Measurements from ENCODE around the gene NUMB.

- TF ChIP-seq CTCF (IDR thresholded peaks at IDR 0.05) (no peak), ETV6 (CRISPR knock-in tag; IDR thresholded peaks at IDR 0.05) (no peak), ATF2 (CRISPR knock-in tag; IDR thresholded peaks at IDR 0.05; ENCODE audit: borderline replicate concordance, low read depth) (no peak), USF2 (CRISPR knock-in tag; IDR thresholded peaks at IDR 0.05) (no peak), HMGXB4 (CRISPR knock-in tag; IDR thresholded peaks at IDR 0.05) (no peak), PRDM15 (CRISPR knock-in tag; IDR thresholded peaks at IDR 0.05) (no peak), SMAD4 (CRISPR knock-in tag; IDR thresholded peaks at IDR 0.05) (no peak), AR (CRISPR knock-in tag; IDR thresholded peaks at IDR 0.05) (no peak), SMAD3 (CRISPR knock-in tag; IDR thresholded peaks at IDR 0.05; ENCODE audit: borderline replicate concordance) (no peak), FOXP1 (CRISPR knock-in tag; IDR thresholded peaks at IDR 0.05; ENCODE audit: borderline replicate concordance) (no peak), USF1 (CRISPR knock-in tag; IDR thresholded peaks at IDR 0.05) (no peak), TEAD1 (CRISPR knock-in tag; IDR thresholded peaks at IDR 0.05) (no peak), SOX15 (CRISPR knock-in tag; IDR thresholded peaks at IDR 0.05) (no peak)
Measured at GRCh38 chr14:73364559-73364958, 93.8 kb downstream of the NUMB start.

All from WTC11 (cell line).